ENCODE results near the gene ZC3H12D.
"Not testable (repeated sequence)": the region's sequence is repeated elsewhere in the genome, so short reads cannot be mapped to it uniquely, and the experiment has no call there.

Gene ZC3H12D

DNA sequence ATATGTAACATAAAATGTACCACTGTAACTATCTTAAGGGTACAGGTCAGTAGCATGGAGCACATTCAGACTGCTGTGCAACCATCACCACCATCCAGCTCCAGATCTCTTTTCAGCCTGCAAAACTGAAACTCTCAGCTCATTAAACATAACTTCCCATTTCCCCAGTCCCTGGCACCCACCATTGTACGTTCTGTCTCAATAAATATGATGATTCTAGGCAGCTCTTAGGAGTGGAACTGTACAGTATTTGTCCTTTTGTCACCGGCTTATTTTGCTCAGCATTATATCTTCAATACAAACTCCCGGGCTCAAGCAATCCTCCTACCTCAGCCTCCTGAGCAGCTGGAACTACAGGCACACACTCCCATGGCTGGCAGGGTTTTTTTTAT lies 1.5 kb downstream of the ZC3H12D start:
- DNase-seq: no peak

DNA sequence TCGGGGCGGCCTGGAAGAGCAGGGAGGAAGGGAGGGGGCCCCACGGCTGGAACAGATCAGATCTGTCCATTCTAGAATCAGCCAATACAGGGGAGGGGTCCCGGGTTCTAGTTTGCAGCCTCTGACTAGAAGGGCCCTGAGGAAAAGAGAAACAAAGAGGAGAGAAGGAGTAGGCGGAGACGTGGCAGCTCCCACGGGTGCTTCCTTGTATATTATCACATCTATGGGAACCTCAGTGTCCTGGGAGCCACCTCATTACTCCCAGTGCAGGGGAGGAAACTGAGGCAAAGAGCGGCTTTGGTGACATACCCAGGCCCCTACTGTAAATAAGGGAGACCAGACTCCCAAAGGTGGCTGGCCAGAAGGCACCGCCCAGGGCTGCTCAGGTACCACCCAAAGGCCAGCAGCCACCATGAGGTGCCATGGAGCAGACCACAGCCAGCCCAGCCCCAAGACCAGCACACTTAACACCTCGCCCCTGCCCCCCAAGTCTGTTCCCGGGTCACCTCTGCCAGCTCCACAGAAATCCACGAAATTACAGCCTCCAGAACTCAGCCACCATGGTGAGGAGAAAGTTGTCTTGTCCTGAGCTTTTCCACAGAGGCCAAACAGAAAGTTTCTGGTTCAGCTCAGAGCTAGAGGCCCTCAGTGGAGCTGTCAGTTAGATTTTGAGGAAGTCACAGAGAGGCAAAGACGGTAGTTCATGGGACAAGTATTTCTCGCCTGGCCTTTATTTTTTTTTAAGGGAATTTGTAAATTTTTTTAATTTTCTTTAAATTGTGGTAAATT lies 2.1 kb downstream of the ZC3H12D start:
- DNase-seq: no peak

DNA sequence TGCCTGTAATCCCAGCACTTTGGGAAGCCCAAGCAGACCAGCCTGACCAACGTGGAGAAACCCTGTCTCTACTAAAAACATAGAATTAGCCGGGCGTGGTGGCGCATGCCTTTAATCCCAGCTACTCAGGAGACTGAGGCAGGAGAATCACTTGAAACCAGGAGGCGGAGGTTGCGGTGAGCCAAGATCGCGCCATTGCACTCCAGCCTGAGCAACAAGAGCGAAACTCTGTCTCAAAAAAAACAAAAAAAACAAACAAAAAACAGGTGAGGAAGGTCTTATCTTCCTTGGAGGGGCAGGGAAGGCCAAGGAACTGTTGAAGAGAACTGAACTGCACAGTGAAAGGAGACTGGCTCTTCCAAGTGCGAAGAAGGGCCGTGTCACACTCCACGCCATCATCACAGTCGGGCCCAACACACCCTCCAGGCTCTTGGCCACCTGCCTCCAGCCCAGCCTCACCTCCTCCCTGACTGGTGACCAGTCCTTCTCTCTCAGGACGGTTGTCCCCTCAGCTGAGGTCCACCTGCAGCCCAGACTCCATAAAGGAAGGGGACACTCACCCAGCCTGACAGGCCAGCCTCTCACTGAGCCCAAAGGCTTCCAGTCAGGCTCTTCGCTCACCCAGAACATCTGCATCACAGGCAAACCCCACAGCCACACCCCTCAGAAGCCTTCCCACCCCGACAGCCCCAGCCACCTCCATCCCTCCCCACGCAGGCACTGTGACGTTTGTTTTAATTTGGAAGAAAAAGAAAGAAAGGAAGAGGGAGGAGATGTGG lies 4.1 kb downstream of the ZC3H12D start:
- no peak for DNase-seq

DNA sequence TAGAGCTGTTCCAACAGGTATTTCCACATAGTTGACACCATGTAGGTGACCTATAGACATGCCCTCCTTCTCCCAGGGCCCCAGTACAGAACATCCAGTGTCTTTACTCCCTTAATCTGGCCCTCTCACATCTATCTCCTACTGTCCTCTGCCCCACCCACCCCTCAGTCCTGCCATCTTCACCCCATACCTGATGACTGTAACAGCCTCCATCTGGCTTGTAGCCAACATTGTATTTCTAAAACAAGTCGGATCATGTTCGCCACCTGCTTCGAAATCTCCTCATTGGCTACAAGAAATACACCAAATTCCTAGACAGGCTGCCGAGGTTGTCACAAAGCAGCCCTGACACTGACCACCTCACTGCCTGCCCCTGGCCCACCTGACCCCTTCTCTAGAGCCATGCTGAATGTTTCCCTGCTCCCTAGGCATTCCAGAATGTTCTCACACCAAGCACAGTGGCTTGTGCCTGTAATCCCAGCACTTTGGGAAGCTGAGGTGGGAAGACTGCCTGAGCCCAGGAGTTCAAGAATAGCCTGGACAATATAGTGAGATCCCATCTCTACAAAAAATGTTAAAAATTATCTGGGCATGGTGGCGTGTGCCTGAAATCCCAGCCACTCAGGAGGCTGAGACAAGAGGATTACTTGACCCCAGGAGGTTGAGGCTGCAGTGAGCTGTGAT lies 6.0 kb downstream of the ZC3H12D start:
- no peak for DNase-seq

DNA sequence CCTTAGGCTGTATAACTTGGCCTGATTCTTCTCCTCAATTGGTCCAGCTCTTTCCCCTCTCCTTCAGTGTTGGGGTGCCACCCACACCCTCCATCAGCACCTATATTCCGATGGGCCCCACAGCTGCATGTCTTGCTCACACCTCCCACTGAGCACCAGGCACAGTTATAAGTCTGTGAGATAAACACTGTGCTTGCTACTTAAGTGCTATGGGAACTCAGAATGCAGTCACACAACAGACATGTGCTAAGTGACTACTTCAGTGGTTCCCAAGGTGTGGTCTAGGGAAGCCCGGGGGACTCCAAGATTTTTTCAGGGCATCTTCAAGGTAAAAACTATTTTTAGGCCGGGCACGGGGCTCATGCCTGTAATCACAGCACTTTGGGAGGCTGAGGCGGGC lies 7.3 kb downstream of the ZC3H12D start:
- DNase-seq: no peak

DNA sequence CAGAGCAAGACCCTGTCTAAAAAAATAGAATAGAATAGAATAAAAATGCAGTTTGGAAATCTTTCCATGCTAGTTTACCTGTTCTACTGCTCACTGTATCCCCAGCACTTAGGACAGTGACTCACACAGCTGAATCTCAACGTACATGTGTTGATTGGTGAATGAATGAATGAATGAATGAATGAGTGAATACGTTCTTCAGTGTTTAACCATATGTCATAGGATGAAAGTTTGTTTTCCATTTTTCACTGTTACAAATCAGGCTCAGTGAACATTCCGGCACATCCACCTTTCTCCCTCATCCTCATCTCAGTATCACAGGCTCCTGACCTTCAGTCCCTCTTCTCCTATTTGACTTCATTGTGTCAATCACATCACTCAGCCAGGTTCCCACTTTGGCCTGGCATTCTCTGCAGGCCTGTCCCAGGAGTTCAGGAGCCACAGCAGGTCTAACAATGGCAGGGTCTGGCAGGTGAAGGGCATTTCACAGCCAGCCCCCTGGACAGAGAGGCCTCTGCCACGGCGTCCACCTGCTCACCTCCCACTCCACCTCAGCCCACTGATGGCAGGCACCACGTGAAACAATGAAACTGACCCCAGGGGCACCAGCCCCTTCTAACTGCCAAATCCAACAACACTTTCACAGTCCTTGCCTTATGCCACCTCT lies 7.9 kb downstream of the ZC3H12D start:
- DNase-seq: no peak

DNA sequence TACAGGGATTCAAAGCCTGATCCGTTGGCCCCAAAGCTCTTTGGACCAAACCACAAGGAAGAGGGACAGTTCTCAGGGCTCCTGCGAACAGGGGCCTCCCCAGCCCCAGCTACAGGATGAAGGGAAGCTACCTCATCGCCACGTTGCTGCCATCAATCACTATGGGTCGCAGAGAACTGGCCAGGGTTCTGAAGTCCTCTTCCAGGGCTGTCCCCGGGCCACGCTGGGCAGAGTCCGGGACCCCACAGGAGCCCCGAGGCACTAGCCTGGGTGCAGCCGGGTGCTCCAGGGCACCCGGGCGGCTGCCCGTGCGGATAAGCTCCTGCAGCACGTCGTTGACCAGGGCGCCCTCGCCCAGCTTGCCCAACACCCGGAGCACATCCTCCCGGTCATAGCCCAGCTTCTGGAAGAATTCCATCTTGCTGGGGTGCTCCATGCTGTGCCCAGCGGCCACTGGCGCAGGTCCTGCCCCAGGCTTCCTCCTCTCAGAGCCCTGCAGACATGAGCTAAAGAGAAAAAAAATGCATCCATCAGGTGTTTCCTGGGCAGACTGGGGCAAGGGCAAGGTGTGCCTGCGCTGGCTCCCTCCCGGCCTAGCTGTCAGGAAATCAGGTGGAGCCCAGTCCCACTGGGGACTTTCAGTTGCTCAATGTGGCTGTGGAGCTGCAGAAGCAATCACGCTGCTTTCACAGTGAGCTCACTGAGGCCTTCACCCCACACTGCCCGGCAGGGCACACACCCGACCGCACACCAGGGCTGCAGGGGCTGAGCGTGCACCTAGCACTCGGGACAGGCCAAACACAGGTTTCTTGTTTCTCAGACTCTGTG lies 10.5 kb downstream of the ZC3H12D start:
- DNase-seq: no peak

DNA sequence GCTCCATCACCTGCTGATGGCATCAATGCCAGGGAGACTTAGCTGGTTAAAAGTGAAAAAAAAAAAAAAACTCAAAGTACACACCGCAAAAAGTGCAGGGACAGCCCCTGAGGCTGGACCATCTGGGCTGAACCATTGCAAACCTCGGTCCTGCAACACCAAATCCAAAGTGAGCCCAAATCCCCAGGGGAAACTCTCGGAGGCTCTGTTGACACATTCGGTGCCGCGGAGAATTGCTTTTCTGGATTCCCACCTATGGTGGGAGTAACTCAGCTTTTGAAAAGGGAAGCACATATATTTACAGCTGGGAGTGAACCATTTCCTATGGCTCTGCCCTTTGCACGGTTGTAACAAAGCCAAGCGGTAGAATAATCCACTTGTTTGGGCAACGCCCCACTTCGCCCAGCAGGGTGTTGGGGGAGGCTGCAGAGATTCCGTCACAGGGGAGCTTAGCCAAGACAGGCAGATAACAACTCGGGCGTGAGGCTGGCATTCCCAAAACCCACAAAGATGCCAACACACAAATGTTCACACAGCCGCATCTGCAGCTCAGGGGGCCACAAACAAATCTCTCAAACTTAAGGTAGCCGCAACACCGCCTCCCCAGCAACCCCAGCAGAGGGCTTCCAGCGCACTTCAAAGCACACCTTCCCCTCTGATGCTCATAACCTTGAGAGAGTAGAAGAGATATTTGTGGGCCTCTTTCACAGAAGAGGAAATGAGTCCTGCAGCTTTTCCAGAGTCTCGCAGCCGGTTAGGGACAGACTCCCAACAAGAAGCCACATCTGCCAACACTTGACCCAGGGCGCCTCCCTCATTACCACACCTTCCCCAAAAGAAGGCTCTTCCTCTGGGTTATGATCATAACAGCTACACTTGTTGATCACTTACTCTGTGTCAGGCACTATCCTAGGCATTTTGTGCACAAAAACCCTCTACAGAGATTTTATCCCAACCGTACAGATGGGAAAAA lies 11.4 kb downstream of the ZC3H12D start:
- DNase-seq: no peak

DNA sequence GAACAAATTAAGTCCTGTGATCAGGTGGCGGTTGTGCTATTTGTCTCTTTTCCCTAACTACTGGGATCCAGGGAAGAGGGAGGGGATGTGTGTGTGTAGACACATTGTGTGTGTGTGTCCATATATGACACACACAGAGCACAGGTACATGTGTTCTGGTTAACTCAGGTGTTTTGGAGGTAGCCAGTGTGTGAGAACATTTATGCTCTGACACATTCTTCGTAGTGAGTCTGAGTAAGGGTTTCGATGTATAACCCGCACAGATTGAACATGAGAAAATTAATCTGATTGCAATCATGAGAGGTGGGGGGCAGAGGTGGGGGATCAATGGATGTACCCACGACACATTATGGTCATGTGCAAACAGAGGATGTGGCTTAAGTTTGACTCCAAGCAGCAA lies 12.6 kb downstream of the ZC3H12D start:
- no peak for DNase-seq

DNA sequence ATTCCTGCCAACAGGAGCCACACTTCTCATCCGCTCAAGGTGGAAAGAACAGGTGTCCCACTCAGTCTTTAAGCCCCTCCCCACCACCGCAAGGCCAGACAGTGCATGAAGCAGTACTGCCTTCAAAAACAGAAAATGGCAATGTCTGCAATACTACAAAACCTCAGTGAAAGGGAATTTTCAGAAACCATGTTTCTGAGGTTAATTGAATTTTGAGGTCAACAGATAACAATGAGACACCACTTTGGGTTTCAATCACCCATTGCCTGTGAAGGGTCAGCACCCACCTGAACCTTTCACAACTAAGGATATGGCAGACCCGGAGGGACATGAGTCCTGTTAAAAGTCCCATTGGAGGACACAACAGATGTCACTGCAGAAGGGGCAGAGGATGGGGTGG lies 13.0 kb downstream of the ZC3H12D start:
- DNase-seq: no peak

DNA sequence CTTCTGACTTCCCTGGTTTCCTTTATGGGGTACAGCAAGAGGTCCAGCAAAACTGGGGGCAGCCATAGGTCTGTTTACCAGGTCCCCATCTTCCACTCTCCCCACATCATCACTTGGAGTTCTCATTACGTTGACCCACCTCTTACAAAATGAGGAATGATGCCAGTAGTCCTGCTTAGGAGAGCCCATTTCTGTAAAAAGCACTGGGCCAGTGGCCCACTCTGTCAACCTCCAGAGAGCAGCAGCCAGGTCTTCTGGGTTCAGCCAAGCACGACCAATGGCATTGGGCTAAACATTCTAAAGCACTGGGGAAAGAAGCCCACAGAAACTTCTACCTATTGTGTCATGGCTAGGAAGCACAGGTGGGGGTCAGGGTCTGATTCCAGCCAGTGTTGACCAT lies 13.9 kb downstream of the ZC3H12D start:
- no peak for DNase-seq

DNA sequence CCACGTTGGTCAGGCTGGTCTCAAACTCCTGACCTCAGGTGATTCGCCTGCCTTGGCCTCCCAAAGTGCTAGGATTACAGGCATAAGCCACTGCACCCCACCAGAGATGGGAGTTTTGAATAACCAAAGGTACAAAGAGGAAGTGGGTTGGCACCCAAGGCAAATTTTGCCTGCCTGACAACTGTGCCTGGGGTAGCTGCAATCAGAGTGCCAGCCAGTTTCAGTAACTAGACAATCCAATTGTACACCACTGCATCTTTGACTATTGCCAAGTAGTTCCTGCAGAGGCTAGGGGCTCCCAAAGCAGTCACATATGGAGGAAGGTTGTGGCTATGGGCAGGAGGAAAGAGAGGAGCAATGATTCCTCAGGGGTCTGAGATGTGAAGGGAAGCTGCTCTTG lies 16.6 kb downstream of the ZC3H12D start:
- DNase-seq: no peak

DNA sequence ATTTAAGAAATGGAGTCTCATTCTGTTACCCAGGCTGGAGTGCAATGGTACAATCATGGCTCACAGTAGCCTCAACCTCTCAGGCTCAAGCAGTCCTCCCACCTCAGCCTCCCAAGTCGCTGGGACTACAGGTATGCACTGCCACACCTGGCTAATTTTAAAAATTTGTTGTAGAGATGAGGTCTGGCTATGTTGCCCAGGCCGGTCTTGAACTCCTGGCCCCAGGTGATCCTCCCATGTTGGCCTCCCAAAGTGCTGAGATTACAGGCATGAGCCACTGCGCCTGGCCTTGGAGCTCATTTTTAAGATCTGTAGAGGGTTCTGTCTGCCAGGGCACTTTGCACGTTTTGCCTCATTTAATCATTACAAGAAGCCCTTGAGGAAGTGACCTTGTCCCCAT lies 17.5 kb downstream of the ZC3H12D start:
- no peak for DNase-seq

DNA sequence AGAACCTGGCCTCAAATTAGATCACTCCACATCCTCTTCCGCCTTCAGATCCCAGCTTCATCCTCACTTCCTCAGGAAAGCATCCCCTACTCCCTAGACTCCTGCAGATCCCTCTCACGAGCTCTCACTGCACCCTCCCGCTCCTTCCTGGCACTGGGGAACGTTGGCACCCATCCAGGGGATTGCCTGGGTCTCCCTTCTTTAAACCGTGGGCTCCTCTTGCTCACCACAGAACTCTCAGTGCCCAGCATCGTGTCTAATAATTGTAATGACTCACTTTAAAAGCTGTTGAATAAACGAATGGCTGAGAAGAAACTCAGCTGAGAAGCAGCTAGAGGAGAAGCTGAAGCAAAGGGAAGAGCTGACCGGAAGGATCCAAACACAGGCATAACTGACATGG lies 20.4 kb downstream of the ZC3H12D start:
- DNase-seq: no peak

DNA sequence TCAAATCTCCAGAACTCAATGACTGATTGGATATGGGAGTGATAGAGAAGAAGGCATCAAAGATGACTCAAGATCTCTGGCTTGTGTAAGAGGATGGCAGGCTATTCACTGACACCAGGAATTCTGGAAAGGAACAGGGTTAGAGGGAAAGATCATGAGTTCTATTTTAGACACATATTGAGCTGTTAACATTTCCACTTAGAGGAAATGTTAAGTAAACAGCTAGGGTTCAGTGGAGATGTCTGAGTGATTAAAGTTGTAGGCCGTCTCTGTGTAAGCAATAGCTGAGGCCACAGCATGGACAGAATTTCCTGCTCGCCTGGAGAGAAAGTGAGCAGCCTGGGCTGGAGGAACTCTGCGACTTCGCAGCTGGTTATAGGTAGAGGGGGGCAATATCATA lies 21.0 kb downstream of the ZC3H12D start:
- DNase-seq: no peak

DNA sequence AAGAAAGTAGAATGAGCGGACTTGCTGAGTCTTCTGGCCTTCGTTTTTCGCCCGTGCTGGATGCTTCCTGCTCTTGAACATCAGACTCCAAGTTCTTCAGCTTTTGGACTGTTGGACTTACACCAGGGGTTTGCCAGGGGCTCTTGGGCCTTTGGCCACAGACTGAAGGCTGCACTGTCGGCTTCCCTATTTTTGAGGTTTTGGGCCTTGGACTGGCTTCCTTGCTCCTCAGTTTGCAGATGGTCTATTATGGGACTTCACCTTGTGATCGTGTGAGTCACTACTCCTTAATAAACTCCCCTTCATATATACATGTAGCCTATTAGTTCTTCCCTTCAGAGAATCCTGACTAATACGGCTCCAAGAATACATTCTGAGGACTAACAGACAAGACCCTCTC lies 22.1 kb downstream of the ZC3H12D start:
- DNase-seq: not testable (repeated sequence)

DNA sequence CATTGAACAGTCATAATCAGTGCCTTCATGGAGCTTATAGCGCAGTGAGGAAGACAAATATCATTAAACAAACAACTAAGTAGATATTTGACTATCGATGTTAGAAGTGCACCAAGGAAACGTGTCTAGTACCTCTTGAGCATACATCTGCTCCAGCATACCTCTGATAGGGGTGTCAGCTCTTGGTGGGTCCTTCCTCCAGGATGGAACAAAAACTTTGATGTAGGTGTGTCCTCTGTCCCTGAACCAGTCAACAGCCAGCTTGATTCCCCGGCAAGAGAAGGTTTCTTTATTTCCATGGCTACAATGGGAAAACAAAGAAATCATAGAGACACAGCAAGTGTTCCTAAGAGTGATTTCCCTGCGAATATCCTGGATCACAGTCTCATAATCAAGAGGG lies 23.1 kb downstream of the ZC3H12D start:
- no peak for DNase-seq

DNA sequence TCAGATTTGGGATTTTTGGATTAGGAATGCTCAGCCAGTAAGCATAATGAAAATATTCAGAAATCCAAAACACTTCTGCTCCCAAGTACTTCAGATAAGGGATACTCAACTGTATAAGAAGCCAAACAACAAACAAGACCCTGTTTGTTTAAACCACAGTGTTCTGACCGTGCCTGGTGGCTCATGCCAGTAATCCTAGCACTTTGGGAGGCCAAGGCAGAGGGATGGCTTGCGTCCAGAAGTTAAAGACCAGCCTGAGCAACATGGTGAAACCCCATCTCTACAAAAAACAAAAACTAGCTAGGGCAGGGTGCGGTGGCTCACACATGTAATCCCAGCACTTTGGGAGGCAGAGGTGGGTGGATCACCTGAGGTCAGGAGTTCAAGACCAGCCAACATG lies 24.6 kb downstream of the ZC3H12D start:
- not testable (repeated sequence) for DNase-seq

DNA sequence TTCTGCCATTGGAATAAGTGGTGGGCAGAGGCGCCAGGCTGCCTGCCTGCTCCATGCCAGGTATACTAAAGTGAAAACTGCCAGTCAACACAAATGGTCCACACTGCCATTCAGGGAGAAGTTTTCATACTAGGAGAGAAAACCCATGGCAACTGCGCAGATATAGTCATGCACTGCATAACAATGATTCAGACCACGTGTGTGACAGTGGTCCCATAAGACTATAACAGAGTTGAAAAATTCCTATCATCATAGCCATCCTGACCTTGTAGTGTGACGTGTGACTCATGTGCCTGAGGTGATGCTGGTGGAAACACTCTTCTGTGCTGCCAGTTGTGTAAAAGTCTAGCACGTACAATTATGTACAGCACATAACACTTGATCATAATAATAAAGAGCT lies 25.1 kb downstream of the ZC3H12D start:
- no peak for DNase-seq

DNA sequence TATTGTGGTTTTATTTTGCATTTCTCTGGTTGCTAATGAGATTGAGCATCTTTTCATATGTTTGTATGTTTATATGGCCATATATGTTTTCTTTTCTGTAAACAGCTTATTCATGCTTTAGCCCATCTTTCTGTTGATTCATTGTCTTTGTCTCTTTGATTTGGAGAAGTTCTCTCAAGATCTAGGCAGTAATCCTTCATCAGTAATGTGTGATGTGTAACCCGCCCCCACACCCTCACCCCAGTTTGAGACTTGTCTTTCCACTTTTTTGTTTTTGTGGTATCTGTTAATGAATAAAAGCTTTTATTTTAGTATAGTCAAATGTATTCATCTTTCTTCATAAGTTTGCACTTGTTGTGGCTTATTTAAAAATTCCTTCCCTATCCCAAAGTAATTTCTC lies 26.0 kb downstream of the ZC3H12D start:
- DNase-seq: no peak

DNA sequence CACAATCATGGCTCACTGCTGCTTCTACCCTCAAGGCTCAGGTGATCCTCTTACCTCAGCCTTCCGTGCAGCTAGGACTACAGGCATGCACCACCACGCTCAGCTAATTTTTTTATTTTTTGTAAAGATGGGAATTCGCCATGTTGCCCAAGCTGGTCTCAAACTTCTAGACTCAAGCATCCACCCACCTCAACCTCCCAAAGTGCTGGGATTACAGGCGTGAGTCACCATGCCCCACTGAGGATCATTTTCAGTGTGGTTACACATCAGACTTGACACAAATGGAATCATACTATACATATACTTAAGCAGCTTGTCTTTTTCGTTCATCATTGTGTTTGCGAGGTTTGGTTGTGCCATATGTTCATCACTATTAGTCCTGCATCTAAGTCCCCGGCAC lies 26.6 kb downstream of the ZC3H12D start:
- no peak for DNase-seq
